Fibroblast of pulmonary artery (primary cell): ENCODE measurements around the gene PCNT.
"Not testable (repeated sequence)": the region's sequence is repeated elsewhere in the genome, so short reads cannot be mapped to it uniquely, and the experiment has no call there.

Experiments
- DNase-seq: peaks from one replicate; pipeline ENCODE4 v3.0.0-alpha.2; 2010; ENCODE audit warnings: low read depth
- H3K4me3 ChIP-seq: replicated peaks from 2 replicates; pipeline ENCODE4 v1.5.1; 2011; ENCODE audit warnings: low read depth, mild to moderate bottlenecking, control low read depth, low read length, moderate library complexity
- CTCF ChIP-seq: IDR thresholded peaks from 2 replicates; pipeline ENCODE4 v1.5.1; 2011; ENCODE audit warnings: mild to moderate bottlenecking, control low read depth, low read length, inconsistent platforms; ENCODE audit errors: missing control alignments

PCNT gene

DNA sequence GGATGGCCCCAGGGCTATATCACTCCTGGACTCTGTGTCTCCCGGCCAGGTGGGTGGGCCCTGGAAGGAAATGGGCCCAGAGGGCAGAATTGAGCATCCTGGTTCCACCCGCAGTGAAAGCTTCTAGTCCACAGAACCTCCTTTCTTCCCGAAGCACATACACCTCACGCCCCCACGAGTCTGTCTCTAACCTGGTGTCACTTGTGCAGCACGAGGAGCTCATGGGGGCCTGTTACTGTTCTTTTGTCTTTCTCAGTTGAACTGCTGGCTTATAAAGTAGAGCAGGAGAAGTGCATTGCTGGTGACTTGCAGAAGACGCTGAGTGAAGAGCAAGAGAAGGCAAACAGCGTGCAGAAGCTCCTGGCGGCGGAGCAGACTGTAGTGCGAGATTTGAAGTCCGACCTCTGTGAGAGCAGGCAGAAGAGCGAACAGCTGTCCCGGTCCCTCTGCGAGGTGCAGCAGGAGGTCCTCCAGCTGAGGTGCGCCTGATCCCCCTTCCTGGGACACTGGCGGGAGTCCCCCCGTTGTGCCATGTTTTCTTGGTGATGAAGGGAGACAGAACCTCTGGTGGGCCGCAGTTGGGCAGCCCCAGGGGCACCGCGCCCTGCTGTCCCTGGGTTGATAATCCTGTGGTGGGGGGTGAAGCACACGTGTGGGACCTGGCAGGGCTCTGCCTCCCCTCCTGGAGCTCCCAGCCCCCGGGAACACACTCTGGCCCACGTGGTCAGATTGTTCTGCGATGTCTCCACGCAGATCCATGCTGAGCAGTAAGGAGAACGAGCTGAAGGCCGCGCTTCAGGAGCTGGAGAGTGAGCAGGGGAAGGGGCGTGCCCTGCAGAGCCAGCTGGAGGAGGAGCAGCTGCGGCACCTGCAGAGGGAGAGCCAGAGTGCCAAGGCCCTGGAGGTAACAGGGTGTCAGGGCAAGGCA is 106.1 kb downstream of the PCNT start:
- no peak overlapping the region for H3K4me3 ChIP-seq
- TF ChIP-seq CTCF, result no peak
- no peak for DNase-seq

DNA sequence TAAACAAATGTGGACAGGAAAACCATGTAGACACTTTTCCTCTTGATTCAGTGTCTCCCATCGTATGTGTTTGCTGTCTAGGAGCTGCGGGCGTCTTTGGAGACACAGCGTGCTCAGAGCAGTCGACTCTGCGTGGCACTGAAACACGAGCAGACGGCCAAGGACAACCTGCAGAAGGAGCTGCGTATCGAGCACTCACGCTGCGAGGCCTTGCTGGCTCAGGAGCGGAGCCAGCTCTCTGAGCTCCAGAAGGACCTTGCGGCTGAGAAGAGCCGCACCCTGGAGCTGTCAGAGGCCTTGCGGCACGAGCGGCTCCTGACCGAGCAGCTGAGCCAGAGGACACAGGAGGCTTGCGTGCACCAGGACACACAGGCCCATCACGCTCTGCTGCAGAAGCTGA is 107.5 kb downstream of the PCNT start:
- no peak for TF ChIP-seq CTCF
- no peak overlapping the region for H3K4me3 ChIP-seq
- no peak for DNase-seq

- H3K4me3 ChIP-seq, result no peak overlapping the region
- TF ChIP-seq CTCF, result no peak
- no peak for DNase-seq
Observed at GRCh38 chr21:46431884-46432488, 108.0 kb downstream of the PCNT start.

GRCh38 chr21:46433116-46433515 is 109.2 kb downstream of the PCNT start:
- not testable (repeated sequence) for DNase-seq, H3K4me3 ChIP-seq

DNA sequence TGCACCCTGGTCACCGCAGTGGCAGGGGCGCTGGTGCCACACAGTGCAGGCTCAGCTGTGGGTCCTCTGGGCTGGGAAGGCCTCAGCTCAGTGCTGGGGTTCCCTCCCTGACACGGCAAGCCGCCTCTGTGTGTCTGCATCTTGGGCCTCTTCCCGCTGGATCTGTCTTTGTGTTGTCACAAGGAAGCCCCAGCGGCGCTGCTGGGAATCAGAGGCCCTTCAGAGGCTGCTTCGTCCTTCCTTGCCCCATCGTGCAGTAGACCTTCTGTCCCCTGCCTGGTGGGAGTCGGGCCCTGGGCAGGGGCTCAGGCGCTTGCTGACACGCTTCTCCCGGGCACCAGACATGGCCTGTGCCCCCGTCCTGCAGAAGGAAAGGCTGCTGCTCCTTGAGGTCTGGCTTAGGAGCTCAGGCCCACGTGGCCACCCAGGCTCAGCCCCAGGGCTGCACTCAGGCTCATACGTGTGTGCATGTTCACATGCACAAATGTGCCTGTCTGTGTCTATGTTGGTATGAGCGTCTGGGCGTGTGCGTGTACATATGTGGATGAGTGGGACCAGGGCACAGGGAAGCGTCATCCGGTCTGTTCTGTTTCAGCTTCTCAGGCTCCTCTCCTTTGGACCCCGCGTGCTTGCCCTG is 110.5 kb downstream of the PCNT start:
- no peak for DNase-seq
- H3K4me3 ChIP-seq, result no peak overlapping the region
- TF ChIP-seq CTCF, result no peak

DNA sequence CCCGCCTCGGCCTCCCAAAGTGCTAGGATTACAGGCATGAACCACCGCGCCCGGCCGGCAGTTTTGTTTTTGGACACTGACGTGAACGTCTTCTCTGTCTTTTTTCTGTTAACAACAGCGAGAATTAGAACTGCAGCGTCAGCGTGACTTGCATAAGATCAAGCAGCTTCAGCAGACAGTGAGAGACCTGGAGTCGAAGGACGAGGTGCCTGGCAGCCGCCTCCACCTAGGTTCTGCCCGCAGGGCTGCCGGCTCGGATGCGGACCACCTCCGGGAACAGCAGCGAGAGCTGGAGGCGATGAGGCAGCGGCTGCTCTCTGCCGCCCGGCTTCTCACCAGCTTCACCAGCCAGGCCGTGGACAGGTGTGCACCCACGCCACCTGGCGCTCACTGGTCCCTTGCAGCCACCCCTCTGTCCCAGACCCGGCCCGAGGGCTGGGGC is 111.9 kb downstream of the PCNT start:
- no peak for DNase-seq
- no peak for TF ChIP-seq CTCF
- H3K4me3 ChIP-seq, result no peak overlapping the region

- no peak for TF ChIP-seq CTCF
Observed at GRCh38 chr21:46436621-46437020, 112.7 kb downstream of the PCNT start.

More at GRCh38 chr21:46436621-46437020, 112.7 kb downstream of the PCNT start:
- no peak overlapping the region for H3K4me3 ChIP-seq
- DNase-seq, result no peak
